ENCODE data around the gene HNMT.

DNA sequence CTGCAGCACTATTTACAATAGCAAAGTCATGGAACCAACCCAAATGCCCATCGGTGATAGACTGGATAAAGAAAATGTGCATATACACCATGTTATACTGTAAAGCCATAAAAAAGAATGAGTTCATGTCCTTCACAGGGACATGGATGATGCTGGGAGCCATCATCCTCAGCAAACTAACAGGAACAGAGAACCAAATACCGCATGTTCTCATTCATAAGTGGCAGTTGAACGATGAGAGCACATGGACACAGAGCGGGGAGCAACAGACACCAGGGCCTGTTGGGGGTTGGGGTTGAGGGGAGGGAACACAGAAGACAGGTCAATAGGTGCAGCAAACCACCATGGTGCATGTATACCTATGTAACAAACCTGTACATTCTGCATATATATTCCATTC lies 33.5 kb downstream of the HNMT start:
- TF ChIP-seq, protein P1, sequence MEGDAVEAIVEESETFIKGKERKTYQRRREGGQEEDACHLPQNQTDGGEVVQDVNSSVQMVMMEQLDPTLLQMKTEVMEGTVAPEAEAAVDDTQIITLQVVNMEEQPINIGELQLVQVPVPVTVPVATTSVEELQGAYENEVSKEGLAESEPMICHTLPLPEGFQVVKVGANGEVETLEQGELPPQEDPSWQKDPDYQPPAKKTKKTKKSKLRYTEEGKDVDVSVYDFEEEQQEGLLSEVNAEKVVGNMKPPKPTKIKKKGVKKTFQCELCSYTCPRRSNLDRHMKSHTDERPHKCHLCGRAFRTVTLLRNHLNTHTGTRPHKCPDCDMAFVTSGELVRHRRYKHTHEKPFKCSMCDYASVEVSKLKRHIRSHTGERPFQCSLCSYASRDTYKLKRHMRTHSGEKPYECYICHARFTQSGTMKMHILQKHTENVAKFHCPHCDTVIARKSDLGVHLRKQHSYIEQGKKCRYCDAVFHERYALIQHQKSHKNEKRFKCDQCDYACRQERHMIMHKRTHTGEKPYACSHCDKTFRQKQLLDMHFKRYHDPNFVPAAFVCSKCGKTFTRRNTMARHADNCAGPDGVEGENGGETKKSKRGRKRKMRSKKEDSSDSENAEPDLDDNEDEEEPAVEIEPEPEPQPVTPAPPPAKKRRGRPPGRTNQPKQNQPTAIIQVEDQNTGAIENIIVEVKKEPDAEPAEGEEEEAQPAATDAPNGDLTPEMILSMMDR (conservative IDR thresholded peaks at IDR 0.05) = no peak
- TF ChIP-seq EZH2 (IDR thresholded peaks at IDR 0.05; ENCODE audit: low read depth) = no peak

All from PC-9 (cell line).